NCI-H510A (cell line): ENCODE data around the gene ATP2B1.

Source experiments
- DNase-seq: peaks from one replicate; lab custom pipeline; 2025; lab: John Stamatoyannopoulos, UW

Gene ATP2B1

DNA sequence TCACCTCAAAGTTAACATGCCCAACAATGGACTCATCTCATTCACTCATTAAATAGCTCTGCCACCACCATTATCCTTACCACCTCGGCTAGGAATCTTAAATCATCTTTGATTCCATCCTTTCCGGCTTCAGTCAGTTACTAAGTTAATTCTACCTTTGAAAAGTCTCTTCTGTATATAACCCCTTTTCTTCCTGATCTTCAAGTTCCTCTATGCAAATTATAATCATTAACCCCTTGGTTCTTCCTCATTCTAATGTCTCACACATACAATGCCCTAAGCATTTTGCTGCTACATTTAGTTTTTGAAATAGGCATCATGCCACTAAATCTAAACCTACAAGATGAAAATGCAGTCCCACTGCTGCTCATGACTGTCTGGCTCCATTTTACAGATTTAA, 51.6 kb downstream of the ATP2B1 start:
- no peak for DNase-seq

- no peak for DNase-seq
Measured at GRCh38 chr12:89655841-89656240, 52.8 kb downstream of the ATP2B1 start.

DNA sequence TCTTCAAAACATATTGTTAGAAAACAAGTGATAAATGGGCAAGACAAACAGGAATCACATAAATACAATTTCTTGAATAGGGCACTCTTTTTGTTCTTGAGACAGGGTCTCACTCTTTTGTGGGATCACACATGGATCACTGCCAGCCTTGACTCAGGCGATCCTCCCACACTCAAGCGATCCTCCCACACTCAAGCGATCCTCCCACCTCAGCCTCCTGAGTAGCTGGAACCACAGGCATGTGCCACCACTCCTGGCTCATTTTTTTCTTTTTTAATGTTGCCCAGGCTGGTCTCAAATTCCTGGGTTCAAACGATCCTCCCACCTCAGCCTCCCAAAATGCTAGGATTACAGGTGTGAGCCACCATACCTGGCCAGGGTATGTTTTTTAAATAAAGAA, 57.4 kb downstream of the ATP2B1 start:
- no peak for DNase-seq

- no peak for DNase-seq
Measured at GRCh38 chr12:89650239-89650638, 58.4 kb downstream of the ATP2B1 start.

DNA sequence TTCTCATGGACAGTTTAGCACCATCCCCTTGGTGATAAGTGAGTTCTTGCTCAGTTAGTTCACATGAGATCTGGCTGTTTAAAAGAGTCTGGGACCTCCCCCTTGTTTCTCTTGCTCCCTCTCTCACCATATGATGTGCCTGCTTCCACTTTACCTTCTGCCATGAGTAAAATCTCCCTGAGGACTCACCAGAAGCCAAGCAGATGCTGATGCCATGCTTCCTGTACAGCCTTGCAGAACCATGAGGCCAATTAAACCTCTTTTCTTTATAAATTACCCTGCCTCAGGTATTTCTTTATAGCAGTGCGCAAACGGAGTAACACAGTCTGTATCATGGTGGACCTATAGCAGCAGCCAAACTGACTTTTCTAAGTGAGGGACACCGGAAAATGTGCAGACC, 58.8 kb downstream of the ATP2B1 start:
- DNase-seq: no peak

- DNase-seq: no peak
Measured at GRCh38 chr12:89649139-89649538, 59.5 kb downstream of the ATP2B1 start.

GRCh38 chr12:89648211-89648930, 60.3 kb downstream of the ATP2B1 start:
- DNase-seq: no peak

- DNase-seq: no peak
Measured at GRCh38 chr12:89645434-89645833, 63.2 kb downstream of the ATP2B1 start.

GRCh38 chr12:89642959-89643358, 65.7 kb downstream of the ATP2B1 start:
- no peak for DNase-seq

DNA sequence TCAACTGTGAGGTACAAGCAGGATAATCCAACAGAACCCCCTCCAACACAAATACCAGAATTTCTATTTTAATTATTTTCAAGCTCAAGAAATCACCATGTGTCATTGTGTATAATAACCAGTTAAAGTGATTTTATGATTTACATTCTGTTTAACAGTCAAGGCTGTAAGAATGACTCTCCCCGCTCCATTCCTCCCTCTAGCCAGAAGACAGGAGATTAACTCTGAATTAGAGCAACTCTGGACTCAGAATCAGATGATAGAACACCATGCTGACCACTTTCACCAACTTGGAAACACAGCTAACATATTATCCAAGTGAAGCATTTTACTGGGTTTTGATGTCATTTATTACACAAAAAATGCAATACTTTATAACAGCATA, 71.9 kb downstream of the ATP2B1 start:
- DNase-seq: no peak

DNA sequence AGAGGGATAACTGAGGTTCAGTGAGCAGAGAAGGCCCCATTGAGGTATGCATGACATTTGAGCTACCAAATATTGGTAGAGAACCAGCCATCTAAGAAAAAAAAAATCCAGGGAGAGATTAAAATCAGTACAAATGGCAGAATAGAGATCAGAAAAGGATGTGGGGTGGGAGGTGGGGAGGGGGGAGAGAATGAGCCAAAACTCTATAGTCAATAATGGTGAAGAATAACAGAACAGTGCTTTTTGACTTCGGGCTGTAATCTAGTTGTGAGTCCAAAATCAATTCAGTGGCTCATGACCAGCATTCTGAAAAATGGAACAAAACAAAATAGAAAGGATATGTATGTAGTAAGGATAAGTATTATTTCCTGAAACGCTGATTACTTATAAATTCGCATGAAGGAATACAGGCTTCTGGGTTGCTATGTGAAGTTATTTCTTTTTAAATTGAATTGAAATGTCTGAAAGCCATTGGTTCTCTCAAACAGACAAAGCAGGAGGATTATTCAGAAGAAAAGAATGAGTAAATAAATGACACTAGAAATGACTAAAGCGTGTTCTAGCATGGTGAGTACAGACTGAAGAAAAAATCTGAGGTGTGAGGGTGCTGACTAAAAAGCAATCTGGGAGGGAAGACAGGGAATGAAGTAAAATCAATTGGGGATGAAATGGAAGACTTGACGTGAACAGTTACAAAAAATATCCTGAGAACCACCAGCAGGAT, 72.4 kb downstream of the ATP2B1 start:
- no peak for DNase-seq

DNA sequence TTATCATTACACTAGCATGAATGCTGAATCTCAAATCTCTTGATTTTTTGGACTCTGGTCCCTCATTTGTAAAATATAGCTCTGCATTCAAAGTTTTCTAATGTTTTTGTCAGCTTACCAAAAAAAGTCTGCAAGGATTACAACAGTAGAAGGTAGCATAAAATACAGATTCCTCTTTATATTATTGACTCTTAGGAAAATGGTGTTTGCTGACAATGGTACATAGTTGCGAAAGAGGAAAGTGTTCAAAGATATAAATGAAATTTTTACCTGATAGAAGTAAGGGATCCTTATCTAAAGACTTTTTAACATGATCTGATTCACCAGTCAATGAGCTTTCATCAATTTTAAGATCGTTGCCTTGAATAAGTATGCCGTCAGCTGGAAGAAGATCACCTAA, 74.1 kb downstream of the ATP2B1 start:
- DNase-seq: no peak

DNA sequence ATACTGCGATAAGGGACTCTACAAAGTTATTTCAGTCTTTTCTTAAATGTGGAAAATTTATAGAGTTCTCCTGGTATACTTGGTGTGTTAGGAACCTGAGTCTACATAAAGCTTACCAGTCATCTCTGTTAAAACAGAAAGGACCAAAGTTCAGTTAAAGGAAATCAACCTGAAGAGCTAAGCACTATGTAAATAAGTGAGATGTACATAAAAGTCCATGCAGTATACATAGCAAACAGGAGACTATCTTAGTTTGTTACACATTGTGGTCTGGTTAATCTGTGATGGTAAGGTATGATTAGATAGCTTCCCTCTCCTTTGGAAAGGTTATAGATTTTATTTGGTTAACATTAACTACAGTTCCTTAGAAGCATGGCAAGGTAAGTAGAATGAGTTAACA, 75.9 kb downstream of the ATP2B1 start:
- DNase-seq: no peak

DNA sequence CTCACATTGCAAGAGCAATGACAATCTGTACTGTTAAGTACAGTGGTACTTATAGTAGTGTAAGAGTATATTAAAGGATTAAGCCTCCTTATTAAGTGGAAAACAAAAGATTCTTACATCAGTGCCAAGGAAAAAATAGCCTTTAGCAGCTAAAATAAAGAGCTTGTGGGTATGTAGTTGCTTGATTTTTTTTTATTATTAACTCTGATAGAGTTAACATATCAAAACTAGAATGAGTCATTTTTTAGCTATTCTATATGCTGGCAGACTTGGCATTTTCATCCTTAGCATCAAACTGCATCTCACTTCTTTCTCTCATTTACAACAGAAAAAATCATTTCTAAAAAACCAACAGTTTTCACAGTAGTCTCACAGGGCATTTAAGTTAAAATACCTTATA, 86.5 kb downstream of the ATP2B1 start:
- no peak for DNase-seq

GRCh38 chr12:89621521-89621920, 87.1 kb downstream of the ATP2B1 start:
- no peak for DNase-seq

GRCh38 chr12:89619764-89620163, 88.9 kb downstream of the ATP2B1 start:
- DNase-seq: no peak

- DNase-seq: no peak
Measured at GRCh38 chr12:89618113-89618862, 90.3 kb downstream of the ATP2B1 start.

GRCh38 chr12:89610366-89610765, 98.3 kb downstream of the ATP2B1 start:
- no peak for DNase-seq

DNA sequence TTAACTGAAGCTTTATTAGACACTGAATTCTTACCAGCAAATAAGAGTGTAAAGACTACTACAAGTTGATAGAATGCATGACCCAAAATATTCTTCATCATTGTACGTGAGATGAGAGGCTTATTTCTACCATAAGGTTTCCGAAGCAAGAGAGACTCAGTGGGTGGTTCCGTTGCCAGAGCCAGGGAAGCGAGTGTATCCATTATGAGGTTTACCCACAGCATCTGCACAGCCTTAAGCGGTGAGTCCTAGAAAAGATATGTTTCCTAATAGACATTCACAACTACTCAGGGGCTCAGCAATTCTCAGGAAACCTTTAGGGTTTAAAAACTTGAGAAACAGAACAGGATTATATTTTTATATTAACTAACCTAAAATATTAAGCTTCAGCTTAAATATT, 105.0 kb downstream of the ATP2B1 start:
- no peak for DNase-seq

DNA sequence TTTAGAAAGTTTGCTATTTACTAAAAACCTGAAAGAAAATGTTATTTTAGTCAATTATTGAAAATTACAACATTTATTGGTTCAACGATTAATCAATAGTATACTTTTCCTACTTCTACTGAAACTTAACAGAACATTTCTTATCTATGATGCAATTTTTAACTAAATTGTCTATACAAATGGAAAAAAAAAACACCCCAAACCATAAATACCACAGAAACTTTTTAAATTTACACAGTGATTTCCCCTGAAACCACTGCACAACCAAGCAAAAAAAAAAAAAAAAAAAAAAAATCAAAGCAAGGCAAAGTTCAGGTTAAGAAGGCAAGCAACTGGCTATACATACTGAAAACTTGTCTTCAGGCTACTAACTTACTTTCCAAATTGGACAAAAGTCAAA, 110.9 kb downstream of the ATP2B1 start:
- DNase-seq: no peak

GRCh38 chr12:89597210-89597609, 111.4 kb downstream of the ATP2B1 start:
- no peak for DNase-seq

- DNase-seq: no peak
Measured at GRCh38 chr12:89593873-89594272, 114.8 kb downstream of the ATP2B1 start.

- no peak for DNase-seq
Measured at GRCh38 chr12:89593233-89593632, 115.4 kb downstream of the ATP2B1 start.
